ENCODE data around the gene CSTB.

Gene CSTB

GRCh38 chr21:43789276-43790009, 13.3 kb upstream of the CSTB start, which contains the start of gene RRP1 (continued):
- TF ChIP-seq ZNF221 (tag by site-specific recombination; IDR thresholded peaks at IDR 0.05; ENCODE audit: borderline replicate concordance) = no peak; the same call in 1 of the 2 replicates
- peak; percentile 2; the same call in 1 of the 2 replicates for TF ChIP-seq KLF1 (tag by site-specific recombination; IDR thresholded peaks at IDR 0.05)
- TF ChIP-seq ZNF707 (tag by site-specific recombination; IDR thresholded peaks at IDR 0.05) = no peak
- no peak for TF ChIP-seq ZEB2 (tag by site-specific recombination; IDR thresholded peaks at IDR 0.05)
- no peak for TF ChIP-seq ZNF488 (tag by site-specific recombination; IDR thresholded peaks at IDR 0.05)
- peak; percentile 50 for TF ChIP-seq ZNF639 (tag by site-specific recombination; IDR thresholded peaks at IDR 0.05)
- TF ChIP-seq ZNF558 (tag by site-specific recombination; IDR thresholded peaks at IDR 0.05) = no peak
- peak; percentile 73; the same call in 1 of the 2 replicates for TF ChIP-seq CTCF (tag by site-specific recombination; IDR thresholded peaks at IDR 0.05)
- peak; percentile 94 for TF ChIP-seq ZSCAN30 (tag by site-specific recombination; IDR thresholded peaks at IDR 0.05)
- TF ChIP-seq ZNF37A (tag by site-specific recombination; IDR thresholded peaks at IDR 0.05) = no peak
- no peak for TF ChIP-seq ZNF510 (tag by site-specific recombination; IDR thresholded peaks at IDR 0.05; ENCODE audit: insufficient replicate concordance)
- peak; percentile 90 for TF ChIP-seq GLIS1 (tag by site-specific recombination; IDR thresholded peaks at IDR 0.05)
- TF ChIP-seq ZBTB17 (tag by site-specific recombination; IDR thresholded peaks at IDR 0.05) = 0 out of 2 replicates have a peak, but pooled peaks have one; percentile 1
- TF ChIP-seq ZNF704 (tag by site-specific recombination; IDR thresholded peaks at IDR 0.05) = no peak
- peak; percentile 70; the same call in 1 of the 2 replicates for TF ChIP-seq ZNF324 (tag by site-specific recombination; IDR thresholded peaks at IDR 0.05)
- peak; percentile 64; the same call in 1 of the 2 replicates for TF ChIP-seq ZNF449 (tag by site-specific recombination; IDR thresholded peaks at IDR 0.05)
- no peak for TF ChIP-seq ZNF24 (tag by site-specific recombination; IDR thresholded peaks at IDR 0.05)
- peak; percentile 94 for TF ChIP-seq GLIS2 (tag by site-specific recombination; IDR thresholded peaks at IDR 0.05)
- TF ChIP-seq ZNF837 (tag by site-specific recombination; IDR thresholded peaks at IDR 0.05) = no peak
- TF ChIP-seq ZNF629 (tag by site-specific recombination; IDR thresholded peaks at IDR 0.05) = peak; percentile 94
- TF ChIP-seq ZNF416 (tag by site-specific recombination; IDR thresholded peaks at IDR 0.05) = no peak
- TF ChIP-seq ZNF214 (tag by site-specific recombination; IDR thresholded peaks at IDR 0.05; ENCODE audit: borderline replicate concordance) = no peak
- no peak for TF ChIP-seq ZNF529 (tag by site-specific recombination; IDR thresholded peaks at IDR 0.05; ENCODE audit: insufficient replicate concordance)
- no peak; the same call in 1 of the 2 replicates for TF ChIP-seq KLF7 (tag by site-specific recombination; IDR thresholded peaks at IDR 0.05; ENCODE audit: borderline replicate concordance)
- TF ChIP-seq ZBTB21 (tag by site-specific recombination; IDR thresholded peaks at IDR 0.05) = peak; percentile 85
- no peak for TF ChIP-seq ZNF175 (tag by site-specific recombination; IDR thresholded peaks at IDR 0.05)
- TF ChIP-seq ZNF747 (tag by site-specific recombination; IDR thresholded peaks at IDR 0.05) = no peak
- TF ChIP-seq ZNF473 (tag by site-specific recombination; IDR thresholded peaks at IDR 0.05) = no peak
- TF ChIP-seq KLF9 (tag by site-specific recombination; IDR thresholded peaks at IDR 0.05; ENCODE audit: low read depth) = peak; percentile 89
- TF ChIP-seq SP3 (tag by site-specific recombination; IDR thresholded peaks at IDR 0.05) = peak; percentile 70
- TF ChIP-seq ZNF354C (tag by site-specific recombination; IDR thresholded peaks at IDR 0.05; ENCODE audit: borderline replicate concordance, low read depth) = no peak
- no peak for TF ChIP-seq AEBP2 (tag by site-specific recombination; IDR thresholded peaks at IDR 0.05; ENCODE audit: borderline replicate concordance)
